M059J (cell line): ENCODE data around the gene PEAR1. TPM values are rescaled to one million over a fixed set of nuclear protein-coding genes. Genes with fewer than 3 reads are reported as not detected.

ENCODE experiments used
- DNase-seq: peaks from one replicate; pipeline ENCODE4 v3.0.0-alpha.2; 2012; ENCODE audit warnings: low read depth
- total RNA-seq: library from RNA; depleted of rRNA; stranded (reverse); fragments of >200 nt; shearing (Covaris generic); gene quantifications from 2 replicates; pipeline ENCODE4 v1.2.3, GENCODE V29; 2014

The PEAR1 gene
- total RNA-seq, 1 experiment from 2014 or later, result 0.32 TPM

DNA sequence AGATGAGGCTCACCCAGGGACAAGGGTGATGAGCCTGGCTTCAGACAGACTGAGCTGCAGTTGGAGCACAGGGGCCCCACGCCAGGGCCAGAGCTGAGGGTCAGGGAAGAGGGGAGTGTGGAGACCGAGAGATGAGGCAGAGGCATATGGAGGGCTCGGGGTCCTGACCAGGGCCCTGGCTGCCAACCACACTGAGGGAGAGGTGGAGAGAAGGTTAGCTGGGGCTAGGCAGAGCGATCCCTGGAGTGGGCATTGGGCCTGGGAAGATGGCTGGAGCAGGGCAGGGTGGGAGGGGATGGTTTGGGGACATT is 8.0 kb downstream of the PEAR1 start:
- DNase-seq, result no peak

GRCh38 chr1:156901966-156902915 is 8.7 kb downstream of the PEAR1 start:
- DNase-seq, result no peak

DNA sequence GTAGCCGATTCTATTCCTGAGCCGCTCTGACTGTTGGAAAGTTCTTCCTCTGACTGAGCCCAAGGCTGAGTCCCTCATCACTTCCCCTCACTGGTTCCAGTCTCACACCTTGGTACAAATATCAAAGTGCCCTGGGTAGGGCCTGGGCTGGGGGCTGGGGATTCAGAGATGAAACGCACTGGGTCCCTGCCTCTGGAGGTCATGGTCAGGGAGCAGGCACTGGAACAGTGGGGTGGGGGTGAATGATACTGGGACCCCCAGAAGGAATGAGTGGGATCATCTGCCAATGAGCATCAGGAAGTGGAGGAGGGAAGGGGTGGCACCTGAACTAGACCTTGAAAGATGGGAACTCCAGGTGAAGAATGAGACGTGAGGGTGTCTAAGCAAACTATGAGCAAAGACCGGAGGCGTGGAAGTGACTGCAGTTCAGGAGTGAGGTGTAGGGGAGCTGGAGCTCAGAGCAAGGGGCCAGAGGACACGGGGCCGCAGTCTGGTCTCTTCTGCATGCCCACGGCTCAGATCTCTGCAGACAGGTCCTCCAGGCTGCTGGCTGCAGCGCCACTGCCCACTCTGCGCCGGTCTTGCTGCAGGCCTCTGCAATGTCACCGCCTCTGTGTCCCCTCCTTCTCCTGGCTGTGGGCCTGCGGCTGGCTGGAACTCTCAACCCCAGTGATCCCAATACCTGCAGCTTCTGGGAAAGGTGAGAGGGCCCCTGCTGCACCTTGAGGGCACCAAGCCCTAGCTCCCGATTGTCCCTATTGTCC is 10.0 kb downstream of the PEAR1 start:
- DNase-seq, result no peak

GRCh38 chr1:156904187-156904959 is 10.9 kb downstream of the PEAR1 start:
- no peak for DNase-seq

- no peak for DNase-seq
Measured at GRCh38 chr1:156905176-156905575, 11.7 kb downstream of the PEAR1 start.

DNA sequence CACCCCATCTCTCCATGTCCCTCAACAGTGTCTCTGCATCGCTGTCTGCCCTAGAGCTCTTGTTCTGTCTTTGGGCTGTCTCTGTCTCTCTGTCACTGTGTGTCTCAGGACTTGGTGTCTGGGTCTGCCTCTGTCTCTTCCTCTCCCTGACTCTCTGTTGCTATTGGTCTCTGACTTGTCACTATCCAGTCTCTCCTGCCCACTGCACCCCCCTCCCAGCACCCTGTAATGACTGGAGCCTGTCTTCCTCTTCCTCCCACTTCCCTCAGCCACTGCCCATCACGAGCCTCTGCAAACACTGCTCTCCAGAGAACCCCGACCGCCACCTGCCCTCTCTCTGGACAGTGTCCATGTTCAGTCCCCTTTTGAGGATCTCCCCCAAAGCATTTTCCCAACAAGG is 12.1 kb downstream of the PEAR1 start:
- no peak for DNase-seq

DNA sequence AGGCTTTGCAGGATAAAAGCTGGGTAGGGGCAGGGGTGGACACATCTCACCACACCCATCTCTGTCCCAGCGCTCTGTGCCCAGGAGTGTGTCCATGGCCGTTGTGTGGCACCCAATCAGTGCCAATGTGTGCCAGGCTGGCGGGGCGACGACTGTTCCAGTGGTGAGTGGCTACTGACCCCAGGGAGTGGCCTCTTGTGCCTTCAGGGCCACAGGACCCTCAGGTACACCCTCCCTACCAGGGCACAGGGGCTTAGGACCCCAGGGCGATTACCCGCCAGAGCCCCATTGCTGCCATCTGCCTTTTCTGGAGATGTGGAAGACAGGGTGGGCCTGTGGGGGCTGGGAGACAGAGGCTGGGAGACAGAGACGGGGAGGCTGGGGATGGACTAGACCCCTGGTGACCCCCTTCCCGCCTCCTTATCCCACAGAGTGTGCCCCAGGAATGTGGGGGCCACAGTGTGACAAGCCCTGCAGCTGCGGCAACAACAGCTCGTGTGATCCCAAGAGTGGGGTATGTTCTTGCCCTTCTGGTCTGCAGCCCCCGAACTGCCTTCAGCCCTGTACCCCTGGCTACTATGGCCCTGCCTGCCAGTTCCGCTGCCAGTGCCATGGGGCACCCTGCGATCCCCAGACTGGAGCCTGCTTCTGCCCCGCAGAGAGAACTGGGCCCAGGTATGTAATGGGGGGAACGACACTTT is 12.8 kb downstream of the PEAR1 start:
- DNase-seq, result no peak

GRCh38 chr1:156908541-156908940 is 15.0 kb downstream of the PEAR1 start:
- DNase-seq, result no peak

DNA sequence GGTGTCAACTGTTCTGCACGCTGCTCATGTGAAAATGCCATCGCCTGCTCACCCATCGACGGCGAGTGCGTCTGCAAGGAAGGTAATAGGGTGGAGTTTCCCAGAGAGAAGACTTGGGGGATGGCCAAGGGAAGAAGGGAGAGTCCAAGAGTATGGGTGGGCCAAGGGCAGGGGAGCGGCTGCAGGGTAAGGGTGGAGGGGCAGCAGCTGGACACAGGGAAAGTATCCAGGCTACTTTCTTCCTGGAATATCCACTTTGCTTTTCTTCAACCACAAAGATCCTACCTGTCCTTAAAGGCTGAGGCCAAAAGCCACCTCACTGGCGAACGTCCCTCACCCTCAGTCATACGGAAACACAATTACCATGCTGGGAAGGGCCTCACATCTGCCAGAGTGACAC is 15.4 kb downstream of the PEAR1 start:
- no peak for DNase-seq

DNA sequence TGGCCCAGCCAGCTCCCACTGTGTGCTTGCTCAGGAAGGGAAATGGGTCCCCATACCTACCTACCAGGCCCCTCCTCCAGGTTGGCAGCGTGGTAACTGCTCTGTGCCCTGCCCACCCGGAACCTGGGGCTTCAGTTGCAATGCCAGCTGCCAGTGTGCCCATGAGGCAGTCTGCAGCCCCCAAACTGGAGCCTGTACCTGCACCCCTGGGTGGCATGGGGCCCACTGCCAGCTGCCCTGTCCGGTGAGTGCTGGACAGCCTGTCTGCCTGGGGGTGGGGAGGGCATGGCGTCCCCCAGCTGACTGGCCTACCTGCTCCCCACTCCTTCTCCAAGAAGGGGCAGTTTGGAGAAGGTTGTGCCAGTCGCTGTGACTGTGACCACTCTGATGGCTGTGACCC is 16.2 kb downstream of the PEAR1 start:
- no peak for DNase-seq

- no peak for DNase-seq
Measured at GRCh38 chr1:156910309-156910782, 16.8 kb downstream of the PEAR1 start.

DNA sequence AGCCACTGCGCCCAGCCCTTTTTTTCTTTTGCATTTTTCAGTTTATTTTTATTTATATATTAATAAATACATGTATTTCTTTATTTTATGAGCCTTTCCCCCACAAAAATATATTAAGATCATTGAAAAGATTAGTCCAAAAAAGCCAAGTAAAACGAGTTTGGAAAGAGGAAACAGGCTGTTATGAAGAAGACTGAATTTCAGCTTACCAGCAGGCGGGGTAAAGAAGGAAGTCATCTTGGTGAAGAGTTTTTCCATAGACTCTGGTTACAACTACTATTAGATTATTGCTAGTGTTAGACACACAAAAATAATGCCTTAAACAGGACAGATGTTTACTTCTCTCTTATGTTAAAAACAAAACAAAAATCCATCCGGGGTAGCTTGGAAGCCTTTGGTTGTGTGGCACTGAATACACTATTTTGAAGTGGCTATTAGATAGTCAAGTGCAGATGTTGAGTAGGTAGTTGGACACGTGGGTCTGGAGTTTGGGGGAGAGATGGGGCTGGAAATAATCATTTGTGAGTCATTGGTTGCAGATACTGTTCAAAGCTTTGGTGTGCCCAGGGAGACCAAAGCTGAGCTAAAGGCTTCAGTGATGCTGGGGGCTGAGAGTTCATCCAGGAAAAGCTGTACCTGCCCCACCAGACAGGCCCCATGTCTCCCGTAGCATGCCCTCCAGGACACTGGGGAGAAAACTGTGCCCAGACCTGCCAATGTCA is 18.2 kb downstream of the PEAR1 start:
- no peak for DNase-seq

GRCh38 chr1:156912310-156912709 is 18.8 kb downstream of the PEAR1 start:
- DNase-seq, result no peak

- no peak for DNase-seq
Measured at GRCh38 chr1:156912861-156913808, 19.6 kb downstream of the PEAR1 start.

- no peak for DNase-seq
Measured at GRCh38 chr1:156913809-156914387, 20.4 kb downstream of the PEAR1 start.

DNA sequence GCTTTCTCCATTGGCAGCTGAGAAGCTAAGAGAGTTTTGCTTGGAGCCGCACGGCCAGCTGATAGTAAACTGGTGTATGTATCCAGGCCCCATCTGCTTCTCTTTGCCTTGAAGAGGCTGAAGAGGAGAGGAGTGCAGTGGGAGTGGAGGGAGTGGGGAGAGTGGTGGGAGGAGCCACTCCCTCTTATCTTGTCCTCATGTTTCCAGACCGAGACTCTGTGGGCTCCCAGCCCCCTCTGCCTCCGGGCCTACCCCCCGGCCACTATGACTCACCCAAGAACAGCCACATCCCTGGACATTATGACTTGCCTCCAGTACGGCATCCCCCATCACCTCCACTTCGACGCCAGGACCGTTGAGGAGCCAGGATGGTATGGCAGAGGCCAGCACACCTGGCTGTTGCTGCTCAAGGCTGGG is 20.9 kb downstream of the PEAR1 start:
- peak; percentile 45 for DNase-seq

DNA sequence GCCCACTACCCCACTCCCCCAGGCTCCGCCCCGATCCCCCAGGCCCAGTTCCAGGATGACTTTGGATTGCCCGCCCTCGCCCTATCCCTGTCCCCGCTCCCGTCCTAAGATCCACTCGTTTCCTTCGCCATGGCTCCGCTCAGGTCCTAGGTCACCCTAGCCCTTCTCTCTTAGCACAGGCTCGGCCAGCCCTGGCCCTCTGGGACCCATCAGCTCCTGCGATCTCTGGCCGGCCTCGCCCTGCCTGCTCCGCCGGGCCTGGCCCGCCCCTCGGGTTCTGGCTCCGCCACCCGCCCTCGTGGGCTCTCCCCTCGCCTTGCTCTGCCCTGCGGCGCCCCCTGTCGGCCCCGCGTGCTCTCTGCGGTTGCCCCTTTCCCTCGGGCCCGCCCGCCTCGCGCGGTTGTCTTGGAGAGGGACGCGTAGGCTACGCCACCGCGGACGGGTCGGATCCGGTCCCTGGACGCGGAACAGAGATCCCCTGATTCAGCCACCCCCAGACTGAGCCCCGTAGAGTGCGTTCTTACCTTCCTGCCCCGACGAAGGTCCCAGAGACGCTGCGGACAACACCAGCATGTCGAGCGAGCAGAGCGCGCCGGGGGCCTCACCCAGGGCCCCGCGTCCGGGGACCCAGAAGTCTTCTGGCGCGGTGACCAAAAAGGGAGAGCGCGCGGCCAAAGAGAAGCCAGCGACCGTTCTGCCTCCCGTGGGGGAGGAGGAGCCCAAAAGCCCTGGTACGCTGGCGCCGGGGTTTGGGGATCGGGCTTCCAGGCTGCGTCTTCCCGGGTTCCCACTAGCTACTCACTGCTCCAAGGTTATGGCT is 26.9 kb downstream of the PEAR1 start, which contains the start of gene LRRC71:
Gene LRRC71, plus strand, starts transcription at position 400 of the 820 bp plus-strand sequence. Its CDS starts 172 bp downstream, at position 572.
- DNase-seq, result peak; percentile 45

DNA sequence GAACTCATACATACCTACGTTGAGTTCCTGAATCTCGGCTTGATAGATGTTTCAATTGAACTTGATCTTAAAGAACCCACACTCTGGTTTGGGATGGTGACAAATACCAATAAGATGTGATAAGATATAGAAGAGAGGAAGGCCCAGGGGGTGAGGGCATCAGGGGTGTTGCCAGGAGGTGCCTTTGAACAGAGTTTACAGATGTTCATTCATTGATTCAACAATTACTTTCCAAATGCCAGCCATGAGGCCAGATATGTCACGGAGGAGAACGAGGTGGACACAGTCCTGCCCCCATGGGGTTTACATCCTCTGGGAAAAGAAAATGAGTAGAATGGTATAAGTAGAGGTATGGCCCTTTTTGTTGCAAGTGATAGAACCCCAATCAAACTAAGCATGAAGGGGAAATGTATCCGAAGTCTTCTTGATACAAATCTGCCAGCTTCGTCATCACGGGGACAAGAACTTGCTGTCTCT is 27.6 kb downstream of the PEAR1 start:
- no peak for DNase-seq
